ENCODE measurements around the gene ZNF646.
"Not testable (repeated sequence)": the region's sequence is repeated elsewhere in the genome, so short reads cannot be mapped to it uniquely, and the experiment has no call there.

Gene ZNF646

GRCh38 chr16:31084584-31085302 lies 10.5 kb downstream of the ZNF646 start:
- DNase-seq: no peak

- DNase-seq: no peak
These were observed 11.2 kb downstream of the ZNF646 start for GRCh38 chr16:31085411-31085810.

GRCh38 chr16:31085873-31086628 lies 11.8 kb downstream of the ZNF646 start:
- DNase-seq: no peak

GRCh38 chr16:31086629-31086906 lies 12.3 kb downstream of the ZNF646 start:
- no peak for DNase-seq

GRCh38 chr16:31087481-31087880 lies 13.3 kb downstream of the ZNF646 start:
- no peak for DNase-seq

- no peak for DNase-seq
These were observed 13.7 kb downstream of the ZNF646 start for GRCh38 chr16:31087971-31088370.

- no peak for DNase-seq
These were observed 14.4 kb downstream of the ZNF646 start, which contains the start of gene PRSS53 for GRCh38 chr16:31088459-31089183. PRSS53 (minus strand) TSS chr16:31088943; CDS start chr16:31088809, 134 bp downstream.

GRCh38 chr16:31089199-31089598 lies 15.0 kb downstream of the ZNF646 start:
- DNase-seq: no peak

GRCh38 chr16:31090540-31090939 lies 16.3 kb downstream of the ZNF646 start:
- no peak for DNase-seq

- DNase-seq: no peak
These were observed 18.1 kb downstream of the ZNF646 start for GRCh38 chr16:31092330-31092729.

- peak; percentile 73 for DNase-seq
These were observed 19.0 kb downstream of the ZNF646 start for GRCh38 chr16:31093132-31093703.

- peak; percentile 55 for DNase-seq
These were observed 19.8 kb downstream of the ZNF646 start for GRCh38 chr16:31094088-31094423.

GRCh38 chr16:31094424-31095120 lies 20.4 kb downstream of the ZNF646 start, which contains the start of gene VKORC1:
VKORC1 (minus strand) TSS chr16:31094797; CDS start chr16:31094729, 68 bp downstream.
- peak; percentile 99 for DNase-seq

GRCh38 chr16:31099860-31100638 lies 25.8 kb downstream of the ZNF646 start:
- no peak for DNase-seq

GRCh38 chr16:31100876-31101641 lies 26.8 kb downstream of the ZNF646 start:
- DNase-seq: not testable (repeated sequence)

- DNase-seq: peak; percentile 25
These were observed 31.5 kb downstream of the ZNF646 start for GRCh38 chr16:31105677-31106213.

- no peak for DNase-seq
These were observed 32.6 kb downstream of the ZNF646 start for GRCh38 chr16:31106509-31107464.

- no peak for DNase-seq
These were observed 33.2 kb downstream of the ZNF646 start for GRCh38 chr16:31107465-31107867.

- DNase-seq: peak; percentile 80
These were observed 34.0 kb downstream of the ZNF646 start, which contains the start of gene BCKDK for GRCh38 chr16:31108035-31108793. BCKDK (plus strand) TSS chr16:31108386; CDS start chr16:31109224, 838 bp downstream.

Measured in NCI-H146 (cell line).